ENCODE results near the gene ROR1.

GRCh38 chr1:64112281-64112680 is 338.5 kb downstream of the ROR1 start:
- no peak for TF ChIP-seq EP300 (IDR thresholded peaks at IDR 0.05; ENCODE audit: borderline replicate concordance in 1 of 2, control insufficient read depth in 1 of 2, low read depth in 2 of 2, low read length in 2 of 2)
- TF ChIP-seq FOXK2 (IDR thresholded peaks at IDR 0.05) = no peak
- TF ChIP-seq YY1 (IDR thresholded peaks at IDR 0.05; ENCODE audit: low read depth, low read length) = no peak
- no peak for TF ChIP-seq NFIC (IDR thresholded peaks at IDR 0.05; ENCODE audit: low read depth, low read length)
- TF ChIP-seq ATF3 (IDR thresholded peaks at IDR 0.05; ENCODE audit: borderline replicate concordance, extremely low read depth, low read depth, low read length) = no peak
- TF ChIP-seq ELK1 (IDR thresholded peaks at IDR 0.05; ENCODE audit: low read depth, low read length) = no peak
- TF ChIP-seq RFX5 (IDR thresholded peaks at IDR 0.05; ENCODE audit: low read depth, low read length) = no peak
- no peak for TF ChIP-seq MYC (IDR thresholded peaks at IDR 0.05; ENCODE audit: insufficient read depth, insufficient read length, insufficient replicate concordance, low read length, severe bottlenecking)
- TF ChIP-seq POLR2AphosphoS2 (IDR thresholded peaks at IDR 0.05; ENCODE audit: low read depth, low read length) = no peak
